Neutrophil (primary cell): ENCODE measurements around the gene CHAF1B.
"Not testable (repeated sequence)": the region's sequence is repeated elsewhere in the genome, so short reads cannot be mapped to it uniquely, and the experiment has no call there.

Experiments
- H3K27ac ChIP-seq: fragments of 200-600 bp; sonication (generic); 2 replicates; pipeline ENCODE4 v1.5.1; 2016; ENCODE audit warnings: mild to moderate bottlenecking, moderate library complexity
- H3K27me3 ChIP-seq: fragments of 200-600 bp; sonication (generic); 2 replicates; pipeline ENCODE4 v1.6.0; 2016; ENCODE audit warnings: mild to moderate bottlenecking
- H3K36me3 ChIP-seq: fragments of 200-600 bp; sonication (generic); 2 replicates; pipeline ENCODE4 v1.5.1; 2017
- H3K4me1 ChIP-seq, 2 experiments: fragments of 200-600 bp in 1 of 2; sonication (generic) in 1 of 2; 1 replicate in 1 of 2; 2 replicates in 1 of 2; pipeline versions ENCODE4 v1.5.1 to v1.6.1; 2013 to 2016; ENCODE audit warnings: low read depth in 1 of 2, low read length in 1 of 2, mild to moderate bottlenecking in 1 of 2, moderate library complexity in 1 of 2; ENCODE audit not compliant: control insufficient read depth in 1 of 2, insufficient read depth in 1 of 2
- H3K4me3 ChIP-seq, 2 experiments: fragments of 200-600 bp in 1 of 2; sonication (generic) in 1 of 2; 1 replicate in 1 of 2; 2 replicates in 1 of 2; pipeline ENCODE4 v1.5.1; 2013 to 2016; ENCODE audit warnings: low read depth in 1 of 2, low read length in 1 of 2, mild to moderate bottlenecking in 1 of 2, moderate library complexity in 1 of 2
- H3K9me3 ChIP-seq: fragments of 200-600 bp; sonication (generic); 2 replicates; pipeline ENCODE4 v1.5.1; 2016
- CTCF ChIP-seq: fragments of 200-600 bp; sonication (generic); IDR thresholded peaks from 2 replicates; pipeline ENCODE4 v1.5.1; 2016; ENCODE audit warnings: antibody characterized with exemption

Gene CHAF1B

GRCh38 chr21:36385233-36386030 is at the start of gene CHAF1B:
TSS of gene CHAF1B (plus strand) at chr21:36385392. CDS start at chr21:36386137, 745 bp downstream.
- Histone ChIP-seq H3K36me3 (no peaks in the 10 kb centered on the region), H3K27ac (no peak within 1 kb of the TSS)

GRCh38 chr21:36337099-36337509 is 48.1 kb upstream of the CHAF1B start:
- Histone ChIP-seq H3K9me3 (no peaks in the 10 kb centered on the region), H3K27me3 (no peaks in the 10 kb centered on the region), H3K27ac (no peak overlapping the region), H3K36me3 (peaks cover 75% of the 10 kb centered on the region), H3K4me1 (no peaks in the 10 kb centered on the region), H3K4me3 (no peak overlapping the region)
- no peak for TF ChIP-seq CTCF

More at GRCh38 chr21:36385233-36386030, at the start of gene CHAF1B:
- H3K4me1 ChIP-seq, result peaks cover 6 to 13% of the 10 kb centered on the region in 2 experiments
- no peaks in the 10 kb centered on the region for H3K9me3 ChIP-seq
- no peak for TF ChIP-seq CTCF
- peak within 1 kb of the TSS; percentile 52 to 54 for H3K4me3 ChIP-seq
- peaks cover 12% of the 10 kb centered on the region for H3K27me3 ChIP-seq

- Histone ChIP-seq H3K27ac (no peak overlapping the region), H3K27me3 (no peaks in the 10 kb centered on the region), H3K4me3 (no peak overlapping the region), H3K4me1 (no peaks in the 10 kb centered on the region), H3K36me3 (peaks cover 90% of the 10 kb centered on the region), H3K9me3 (no peaks in the 10 kb centered on the region)
- TF ChIP-seq CTCF, result no peak
Observed at GRCh38 chr21:36338975-36339374, 46.2 kb upstream of the CHAF1B start.

- not testable (repeated sequence) for H3K27me3 ChIP-seq, H3K27ac ChIP-seq, H3K4me3 ChIP-seq, H3K9me3 ChIP-seq, H3K4me1 ChIP-seq
- peaks cover 99% of the 10 kb centered on the region for H3K36me3 ChIP-seq
Observed at GRCh38 chr21:36342581-36342980, 42.6 kb upstream of the CHAF1B start.

- H3K9me3 ChIP-seq, result no peaks in the 10 kb centered on the region
- TF ChIP-seq CTCF, result no peak
- H3K4me3 ChIP-seq, result no peak overlapping the region
- no peaks in the 10 kb centered on the region for H3K27me3 ChIP-seq
- H3K4me1 ChIP-seq, result no peaks in the 10 kb centered on the region
- H3K27ac ChIP-seq, result no peak overlapping the region
- H3K36me3 ChIP-seq, result peaks cover 98% of the 10 kb centered on the region
Observed at GRCh38 chr21:36344931-36345330, 40.3 kb upstream of the CHAF1B start.

- no peaks in the 10 kb centered on the region for H3K27me3 ChIP-seq
- H3K27ac ChIP-seq, result no peak overlapping the region
- no peak overlapping the region for H3K4me3 ChIP-seq
- TF ChIP-seq CTCF, result no peak
- H3K4me1 ChIP-seq, result no peaks in the 10 kb centered on the region
- H3K36me3 ChIP-seq, result peaks cover 99% of the 10 kb centered on the region
- H3K9me3 ChIP-seq, result no peaks in the 10 kb centered on the region
Observed at GRCh38 chr21:36347278-36347961, 37.8 kb upstream of the CHAF1B start.
